HG03280 (cell line): Measurements from ENCODE around the gene PI4KA.
"Not testable (repeated sequence)": the region's sequence is repeated elsewhere in the genome, so short reads cannot be mapped to it uniquely, and the experiment has no call there.

Experiments used
- ATAC-seq: cut with Tn5 transposase; IDR thresholded peaks from one replicate; pipeline ENCODE4 v1.9.1; 2021; ENCODE audit warnings: mild to moderate bottlenecking, moderate library complexity; ENCODE audit not compliant: unreplicated experiment

Gene PI4KA

GRCh38 chr22:20732431-20732830, 126.2 kb downstream of the PI4KA start:
- ATAC-seq: not testable (repeated sequence)

GRCh38 chr22:20729194-20729593, 129.4 kb downstream of the PI4KA start:
- no peak for ATAC-seq

GRCh38 chr22:20728523-20729190, 130.0 kb downstream of the PI4KA start:
- no peak for ATAC-seq

- ATAC-seq: no peak
Observed at GRCh38 chr22:20727118-20728015, 131.2 kb downstream of the PI4KA start.

- ATAC-seq: no peak
Observed at GRCh38 chr22:20725987-20726558, 132.5 kb downstream of the PI4KA start.

GRCh38 chr22:20724676-20725454, 133.7 kb downstream of the PI4KA start:
- ATAC-seq: no peak

GRCh38 chr22:20721409-20722218, 137.0 kb downstream of the PI4KA start:
- ATAC-seq: no peak

- no peak for ATAC-seq
Observed at GRCh38 chr22:20720692-20721408, 137.8 kb downstream of the PI4KA start.

GRCh38 chr22:20718727-20719126, 139.9 kb downstream of the PI4KA start:
- not testable (repeated sequence) for ATAC-seq

- not testable (repeated sequence) for ATAC-seq
Observed at GRCh38 chr22:20717981-20718380, 140.6 kb downstream of the PI4KA start.

- not testable (repeated sequence) for ATAC-seq
Observed at GRCh38 chr22:20717213-20717866, 141.3 kb downstream of the PI4KA start.

- ATAC-seq: not testable (repeated sequence)
Observed at GRCh38 chr22:20713116-20713515, 145.5 kb downstream of the PI4KA start.

GRCh38 chr22:20709966-20710365, 148.6 kb downstream of the PI4KA start:
- not testable (repeated sequence) for ATAC-seq

GRCh38 chr22:20707549-20708118, 151.0 kb downstream of the PI4KA start:
- ATAC-seq: not testable (repeated sequence)

- ATAC-seq: not testable (repeated sequence)
Observed at GRCh38 chr22:20703816-20704609, 154.6 kb downstream of the PI4KA start.

GRCh38 chr22:20703414-20703806, 155.2 kb downstream of the PI4KA start:
- ATAC-seq: peak; percentile 21

- ATAC-seq: peak; percentile 71
Observed at GRCh38 chr22:20702546-20703413, 155.8 kb downstream of the PI4KA start.
